ENCODE measurements around the gene MSL3B.
"Not testable (repeated sequence)": the region's sequence is repeated elsewhere in the genome, so short reads cannot be mapped to it uniquely, and the experiment has no call there.

Gene MSL3B

DNA sequence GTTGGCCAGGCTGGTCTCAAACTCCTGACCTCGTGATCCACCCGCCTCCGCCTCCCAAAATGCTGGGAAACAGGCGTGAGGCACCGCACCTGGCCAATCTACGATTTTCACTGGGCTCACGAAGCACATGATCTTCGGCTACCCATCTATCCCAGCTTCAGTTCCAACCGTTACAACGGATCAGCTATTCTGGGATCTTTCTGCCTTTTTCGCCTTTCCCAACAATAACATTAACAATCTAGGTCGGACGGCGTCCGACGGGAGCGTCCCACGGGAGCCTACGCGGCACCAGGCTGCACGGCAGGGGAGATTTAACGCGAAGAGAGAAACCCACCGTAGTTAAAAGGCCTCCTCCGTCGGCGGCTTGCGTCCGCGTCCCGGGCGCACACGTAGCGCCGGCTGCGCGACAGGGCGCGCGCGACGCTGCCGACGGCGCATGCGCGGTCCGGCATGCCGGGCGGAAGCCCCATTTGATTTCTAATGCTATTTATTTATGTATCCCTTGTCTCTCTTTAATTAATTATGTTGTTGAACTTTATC lies at the start of gene MSL3B:
TSS of gene MSL3B (minus strand) at position 394 of the 540 bp plus-strand sequence.
- peak; percentile 23 for DNase-seq (ENCODE audit: low spot score)

DNA sequence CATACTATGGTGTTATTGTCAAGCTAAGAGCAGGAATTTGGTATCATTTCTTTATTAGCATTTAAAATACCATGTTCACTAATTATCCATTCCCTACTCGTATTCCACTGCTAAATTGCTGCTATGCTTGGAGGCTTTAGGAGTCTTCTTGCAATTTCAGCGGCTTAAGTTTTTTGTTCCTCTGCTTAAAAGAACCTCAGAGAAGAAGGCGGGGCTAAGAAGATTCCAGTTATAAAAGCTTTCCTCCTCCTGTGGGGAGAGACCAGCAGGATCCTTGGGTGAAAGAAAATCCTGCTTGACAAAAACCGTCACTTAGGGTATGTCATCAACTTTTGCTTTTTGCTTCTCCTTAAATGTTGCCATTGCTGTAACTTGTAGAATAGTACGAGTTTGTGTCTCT lies 48.9 kb upstream of the MSL3B start, which contains the start of gene TRPM8:
TSS of gene TRPM8 (plus strand) at position 258 of the 400 bp plus-strand sequence. CDS start 9,165 bp downstream, outside the sequence.
- DNase-seq (ENCODE audit: low spot score), result no peak

DNA sequence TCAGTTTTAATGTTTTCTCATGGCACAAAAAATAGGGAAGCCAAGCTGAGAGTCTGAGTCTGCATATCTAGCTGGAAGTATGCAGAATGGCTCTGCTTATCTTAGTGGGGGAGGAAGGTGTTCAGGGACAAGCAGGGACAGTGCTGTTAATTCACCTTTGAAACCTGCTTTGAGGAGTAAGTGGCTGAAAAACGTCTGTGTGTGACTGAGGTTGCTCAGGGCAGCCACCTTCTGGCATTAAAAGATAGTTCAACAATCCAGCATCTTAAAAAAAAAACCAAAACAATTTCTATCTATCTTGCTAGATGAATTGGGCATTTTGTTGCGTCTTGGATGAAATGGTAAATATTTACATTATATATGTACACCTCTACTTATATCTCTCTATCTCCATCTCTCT lies 46.9 kb upstream of the MSL3B start:
- no peak for DNase-seq (ENCODE audit: low spot score)

DNA sequence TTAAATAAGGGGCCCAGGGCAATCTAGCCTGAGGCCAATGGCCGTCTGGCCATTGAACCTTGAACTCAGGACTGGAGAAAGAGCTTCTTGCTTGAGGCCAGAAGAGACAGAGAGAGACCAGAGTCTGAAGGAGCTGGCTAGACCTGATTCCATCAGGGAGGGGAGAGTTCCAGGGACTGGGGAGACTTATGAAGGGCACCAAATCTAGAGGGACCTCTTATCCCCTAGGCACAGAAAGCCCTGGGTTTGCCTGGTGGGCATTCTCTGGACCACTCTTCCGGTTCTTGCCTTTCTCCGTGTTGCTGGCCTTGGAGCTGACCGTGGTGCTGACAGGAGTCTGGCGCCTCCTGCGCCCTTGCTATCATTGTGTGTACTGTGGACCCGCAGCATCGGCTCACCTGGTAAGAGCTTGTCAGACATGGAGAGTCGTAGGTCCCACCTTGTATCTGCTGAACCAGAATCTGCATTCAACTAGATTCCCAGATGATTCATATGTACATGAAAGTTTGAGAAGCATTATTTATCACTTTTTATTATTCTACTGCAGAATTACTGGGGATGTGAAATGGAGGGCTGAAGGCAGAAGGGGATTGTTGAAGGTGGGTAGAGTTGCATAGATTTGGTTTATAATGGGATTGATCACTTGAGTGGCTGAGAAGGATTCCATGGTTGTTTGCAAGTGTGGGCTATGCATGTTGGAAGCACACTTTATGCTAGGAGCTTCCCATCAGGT lies 44.7 kb upstream of the MSL3B start:
- DNase-seq (ENCODE audit: low spot score), result peak; percentile 26

DNA sequence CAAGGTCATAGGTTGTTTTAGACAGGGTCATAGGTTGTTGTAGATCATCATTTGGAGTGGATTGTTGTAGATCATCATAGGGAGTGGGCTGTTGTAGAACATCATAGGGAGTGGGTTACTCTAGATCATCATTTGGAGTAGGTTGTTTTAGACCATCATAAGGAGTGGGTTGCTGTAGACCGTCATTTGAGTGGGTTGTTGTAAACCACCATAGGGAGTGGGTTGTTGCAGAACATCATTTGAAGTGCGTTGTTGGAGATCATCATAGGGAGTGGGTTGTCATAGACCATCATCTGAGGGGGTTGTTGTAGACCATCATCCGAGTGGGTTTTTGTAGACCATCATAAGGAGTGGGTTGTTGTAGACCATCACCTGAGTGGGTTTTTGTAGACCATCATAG lies 39.4 kb upstream of the MSL3B start:
- no peak for DNase-seq (ENCODE audit: low spot score)

DNA sequence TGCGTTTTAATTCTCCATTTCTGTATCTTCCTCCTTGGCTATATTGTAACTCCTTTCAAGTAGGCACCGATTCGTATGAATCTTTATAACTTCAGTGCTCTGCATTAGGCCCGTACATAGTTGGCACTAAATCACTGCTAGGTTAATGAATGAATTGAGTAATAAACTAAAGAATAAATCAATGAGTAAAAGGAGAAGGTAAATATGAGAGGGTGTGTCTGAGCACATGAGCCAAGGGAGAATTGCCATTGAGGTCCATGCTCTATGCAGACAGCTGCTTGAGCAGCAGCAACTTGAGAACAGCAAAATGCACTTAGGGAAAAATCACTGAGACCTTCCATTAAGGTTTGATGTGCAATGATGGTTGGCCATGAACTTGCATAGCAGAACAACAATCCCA lies 37.8 kb upstream of the MSL3B start:
- peak; percentile 45 for DNase-seq (ENCODE audit: low spot score)

DNA sequence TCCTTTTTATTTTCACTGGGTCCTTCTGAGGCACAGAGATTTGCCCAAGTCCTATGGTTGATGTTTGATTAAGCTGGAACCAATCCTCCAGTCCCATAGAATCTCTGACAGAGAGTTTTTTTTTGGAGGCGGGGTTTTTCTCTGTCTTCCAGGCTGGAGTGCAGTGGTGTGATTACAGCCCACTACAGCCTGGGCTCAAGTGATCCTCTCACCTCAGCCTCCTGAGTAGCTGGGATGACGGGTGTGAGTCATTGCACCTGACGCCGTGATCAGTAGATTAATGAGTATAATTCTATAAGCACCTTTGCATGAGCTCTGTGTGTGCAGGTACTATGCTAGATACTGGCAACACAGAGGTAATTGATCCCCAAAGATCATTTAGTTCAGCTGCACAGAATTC lies 33.7 kb upstream of the MSL3B start:
- no peak for DNase-seq (ENCODE audit: low spot score)

DNA sequence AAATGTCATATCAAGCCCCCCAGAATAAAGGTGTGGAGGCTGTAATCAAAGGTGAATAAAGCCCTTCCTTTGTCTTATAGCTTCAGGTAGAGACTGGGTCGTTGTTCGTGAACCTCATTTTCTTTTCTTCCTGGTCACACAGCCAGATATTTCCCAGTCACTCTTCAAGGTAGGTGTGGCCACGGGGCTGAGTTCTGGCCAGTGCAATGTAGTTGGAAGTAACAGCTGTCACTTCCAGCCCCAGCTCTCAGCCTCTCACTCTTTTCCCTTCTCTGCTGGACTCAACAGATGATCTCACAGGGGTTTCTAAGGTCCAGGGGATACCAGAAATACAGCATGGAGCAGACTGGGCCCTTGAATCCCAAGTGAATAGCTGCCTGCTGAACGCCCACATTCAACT lies 33.2 kb upstream of the MSL3B start:
- DNase-seq (ENCODE audit: low spot score), result peak; percentile 26

DNA sequence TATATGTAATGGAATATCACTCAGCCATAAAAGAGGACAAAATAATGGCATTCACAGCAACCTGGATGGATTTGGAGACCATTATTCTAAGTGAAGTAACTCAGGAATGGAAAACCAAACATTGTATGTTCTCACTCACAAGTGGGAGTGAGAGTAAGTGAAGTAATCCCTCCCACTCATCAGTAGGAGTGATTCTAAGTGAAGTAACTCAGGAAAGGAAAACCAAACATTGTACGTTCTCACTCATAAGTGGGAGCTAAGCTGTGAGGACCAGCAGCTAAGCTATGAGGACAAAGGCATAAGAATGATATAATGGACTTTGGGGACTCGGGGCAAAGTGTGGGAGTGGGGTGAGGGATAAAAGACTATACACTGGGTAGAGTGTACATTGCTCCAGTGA lies 28.1 kb upstream of the MSL3B start:
- DNase-seq (ENCODE audit: low spot score), result not testable (repeated sequence)

DNA sequence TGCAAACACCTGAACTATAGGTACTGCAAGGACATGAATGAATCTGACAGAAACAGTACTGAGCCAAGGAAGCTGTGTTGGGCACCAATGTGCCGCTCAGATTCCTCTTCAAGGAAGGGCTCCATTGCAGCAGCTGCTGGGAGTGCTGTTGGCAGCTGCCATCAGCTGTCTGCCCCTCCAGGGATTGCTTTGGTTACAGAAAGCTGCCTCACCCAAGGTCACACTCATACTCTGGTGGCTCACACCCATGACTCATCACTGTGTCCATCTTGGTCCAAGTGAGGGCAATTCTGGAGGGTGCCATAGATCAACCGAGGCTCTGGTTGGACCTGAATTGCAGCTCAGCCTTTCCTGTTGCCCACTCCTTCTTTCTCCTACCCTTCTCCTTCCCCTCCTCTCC lies 24.6 kb upstream of the MSL3B start:
- DNase-seq (ENCODE audit: low spot score), result no peak

DNA sequence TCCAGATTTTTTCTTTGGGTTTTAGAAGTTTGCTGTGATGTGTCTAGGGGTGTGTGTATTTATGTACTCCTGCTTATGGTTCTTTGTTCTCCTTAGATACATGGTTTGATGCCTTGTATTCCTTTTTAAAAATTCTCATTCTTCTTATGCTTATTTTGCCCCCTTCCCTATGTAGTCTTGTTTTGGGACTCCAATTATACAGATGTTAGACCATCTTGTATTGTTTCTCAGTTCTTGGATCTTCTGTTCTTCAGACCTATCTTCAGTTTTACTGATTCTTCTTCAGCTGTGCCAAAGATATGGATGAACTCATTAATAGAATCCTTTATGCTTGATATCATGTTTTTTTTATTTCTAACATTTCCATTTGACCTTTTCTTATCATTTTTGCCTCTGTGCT lies 14.2 kb upstream of the MSL3B start:
- no peak for DNase-seq (ENCODE audit: low spot score)

DNA sequence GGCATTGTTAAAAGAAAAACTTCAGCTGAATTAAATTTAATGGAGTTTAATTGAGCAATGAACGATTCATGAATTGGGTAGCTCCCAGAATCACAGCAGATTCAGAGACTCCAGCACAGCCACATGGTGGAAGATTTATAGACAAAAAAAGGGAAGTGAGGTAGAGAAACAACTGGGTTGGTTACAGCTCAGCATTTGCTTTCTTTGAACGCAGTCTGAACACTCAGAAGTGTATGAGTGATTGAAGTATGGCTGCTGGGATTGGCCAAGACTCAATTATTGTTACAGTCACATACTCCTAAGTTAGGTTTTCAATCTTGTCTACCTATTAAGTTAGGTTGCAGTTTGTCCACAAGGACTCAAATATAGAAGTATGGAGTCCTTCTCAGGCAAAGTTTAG lies 3.9 kb upstream of the MSL3B start:
- not testable (repeated sequence) for DNase-seq (ENCODE audit: low spot score)

DNA sequence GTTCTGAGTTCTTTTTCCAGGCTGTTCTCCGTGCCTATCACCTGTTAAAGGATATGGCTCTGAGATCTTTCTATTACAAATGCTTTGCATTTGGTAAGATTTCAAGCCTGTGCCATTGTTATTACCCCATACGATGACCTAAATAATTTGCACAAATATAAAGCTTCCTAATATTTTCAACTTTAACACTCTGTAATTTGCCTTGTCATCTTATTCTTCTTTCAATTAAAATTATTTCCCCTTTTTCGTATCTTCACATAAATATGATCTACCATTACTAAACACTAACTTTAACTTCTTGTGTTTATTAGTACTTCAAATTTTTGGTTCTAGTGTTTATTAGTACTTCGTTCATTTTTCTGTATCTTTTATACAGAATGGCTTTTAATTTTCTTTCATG lies 3.2 kb upstream of the MSL3B start:
- DNase-seq (ENCODE audit: low spot score), result no peak

DNA sequence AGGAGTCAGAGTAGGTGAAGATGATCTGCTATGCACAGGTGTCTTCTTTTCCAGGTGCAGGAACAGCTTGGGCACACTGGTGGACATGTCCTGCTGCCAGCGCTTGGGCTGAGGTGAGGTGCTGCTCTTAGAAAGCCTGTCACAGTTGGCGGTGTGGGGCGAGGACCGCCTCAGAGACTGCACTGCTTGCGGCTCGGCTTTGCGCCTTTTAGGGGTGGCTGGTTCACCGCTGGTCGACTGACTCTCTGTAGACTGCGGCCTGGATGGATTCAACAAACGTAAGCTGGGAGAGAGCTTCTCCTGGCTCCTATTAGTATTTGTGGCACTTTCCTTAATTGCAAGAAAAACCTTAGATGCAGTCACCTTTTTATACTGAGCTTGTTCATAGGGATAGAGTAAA lies 1.7 kb downstream of the MSL3B start:
- no peak for DNase-seq (ENCODE audit: low spot score)

DNA sequence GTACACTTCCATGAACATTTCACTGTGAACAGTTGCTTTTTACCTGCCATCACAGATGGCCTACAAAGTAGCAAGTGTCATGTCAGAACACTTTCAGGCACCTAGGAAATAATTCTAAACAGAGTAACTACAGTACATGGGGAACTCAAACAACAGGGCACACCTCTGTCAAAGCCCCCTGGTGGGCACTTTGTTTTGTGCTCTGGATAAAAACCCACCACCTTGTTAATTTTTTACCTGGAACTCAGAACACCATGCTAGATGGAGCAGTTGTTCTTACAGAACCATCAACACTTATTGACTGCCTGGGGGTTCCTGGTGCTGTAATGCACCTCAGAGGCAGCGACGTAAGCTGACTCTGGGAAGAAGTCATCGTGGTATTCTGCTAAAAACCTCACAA lies 2.3 kb downstream of the MSL3B start:
- DNase-seq (ENCODE audit: low spot score), result no peak

DNA sequence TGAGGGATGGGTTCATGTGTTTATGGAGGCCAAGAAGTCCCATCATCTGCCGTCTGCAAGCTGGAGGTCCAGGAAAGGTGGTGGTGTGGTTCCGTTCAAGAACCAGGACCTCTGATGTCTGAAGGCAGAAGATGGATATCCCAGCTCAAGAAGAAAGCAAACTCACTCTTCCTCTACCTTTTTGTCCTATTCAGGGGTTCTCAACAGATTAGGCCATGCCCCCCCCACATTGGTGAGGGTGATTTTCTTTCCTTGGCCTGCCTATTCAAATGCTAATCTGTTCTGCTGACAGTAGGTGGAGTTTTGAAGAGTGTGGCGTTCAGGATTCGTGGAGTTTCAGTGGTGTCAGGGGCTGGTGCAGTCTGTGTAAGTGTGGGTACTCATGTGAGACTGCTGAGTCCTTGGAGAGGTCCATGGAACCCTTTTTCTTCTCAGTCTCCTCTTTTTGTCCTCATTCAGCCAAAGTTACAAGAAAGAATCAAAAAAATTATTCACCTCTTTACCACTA lies 5.9 kb downstream of the MSL3B start:
- no peak for DNase-seq (ENCODE audit: low spot score)

DNA sequence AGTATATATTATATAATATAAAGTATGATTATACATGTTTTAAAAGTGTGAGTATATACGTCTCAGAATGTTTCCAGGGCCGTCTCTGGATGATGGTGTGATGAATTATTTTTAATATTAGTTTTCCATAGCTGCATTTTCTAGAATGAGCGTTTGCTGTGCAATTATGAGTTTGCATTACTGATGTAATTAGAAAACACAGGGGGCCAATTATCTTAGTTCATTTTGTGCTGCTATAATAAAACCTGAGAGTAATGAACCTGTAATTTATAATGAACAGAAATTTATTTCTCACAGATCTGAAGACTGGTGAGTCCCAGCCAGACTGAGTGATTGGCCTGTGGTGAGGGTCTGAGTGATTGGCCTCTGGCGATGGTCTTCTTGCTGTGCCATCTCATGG lies 9.9 kb downstream of the MSL3B start:
- no peak for DNase-seq (ENCODE audit: low spot score)

DNA sequence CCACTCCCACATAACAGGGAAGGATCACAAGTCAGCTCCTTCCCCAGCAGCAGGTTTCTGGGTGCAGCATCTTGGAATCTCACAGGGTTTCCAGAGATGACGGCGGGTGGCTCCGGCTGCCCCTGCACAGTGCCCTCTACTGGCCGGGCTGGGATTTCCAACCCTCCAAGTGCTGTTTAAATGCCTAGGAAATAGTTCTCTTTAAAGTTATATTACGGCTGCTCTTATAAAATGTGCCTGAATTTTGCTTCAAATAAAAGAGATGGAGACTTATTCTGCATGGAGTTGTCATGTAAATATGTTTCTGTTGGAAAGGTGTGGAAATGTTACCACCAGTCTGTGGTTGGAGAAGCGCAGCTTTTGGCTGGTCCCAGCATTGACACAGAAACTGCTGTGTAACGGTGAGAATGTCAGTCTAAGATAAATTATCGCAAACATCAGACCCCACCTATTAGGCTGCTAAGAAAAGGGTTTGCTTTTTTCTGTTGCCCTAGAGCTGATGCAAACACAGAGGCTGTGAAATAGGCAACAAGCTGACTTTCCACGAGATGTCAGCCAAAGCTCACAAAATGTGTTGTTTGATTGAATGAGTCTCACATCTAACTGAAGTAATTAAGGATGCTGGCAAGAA lies 10.6 kb downstream of the MSL3B start:
- DNase-seq (ENCODE audit: low spot score), result no peak

DNA sequence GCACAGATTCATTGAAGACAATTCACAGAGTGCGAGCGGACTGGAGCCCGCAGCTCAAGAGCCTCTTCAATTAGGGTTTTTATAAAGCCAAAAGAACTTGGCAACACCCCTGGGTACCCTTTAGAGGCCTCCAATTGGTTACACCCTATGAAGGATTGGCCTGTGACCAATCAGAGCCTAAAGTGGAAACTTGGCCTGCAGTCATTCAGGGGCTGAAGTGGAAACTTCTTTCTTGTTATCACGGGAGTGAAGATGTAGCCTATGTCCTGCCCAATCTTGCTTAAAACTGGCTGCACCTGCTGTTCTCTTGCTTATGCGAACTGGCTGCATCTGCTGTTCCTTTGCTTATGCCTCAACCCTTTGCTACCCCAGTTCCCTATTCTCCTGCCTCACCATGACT lies 12.0 kb downstream of the MSL3B start:
- no peak for DNase-seq (ENCODE audit: low spot score)

DNA sequence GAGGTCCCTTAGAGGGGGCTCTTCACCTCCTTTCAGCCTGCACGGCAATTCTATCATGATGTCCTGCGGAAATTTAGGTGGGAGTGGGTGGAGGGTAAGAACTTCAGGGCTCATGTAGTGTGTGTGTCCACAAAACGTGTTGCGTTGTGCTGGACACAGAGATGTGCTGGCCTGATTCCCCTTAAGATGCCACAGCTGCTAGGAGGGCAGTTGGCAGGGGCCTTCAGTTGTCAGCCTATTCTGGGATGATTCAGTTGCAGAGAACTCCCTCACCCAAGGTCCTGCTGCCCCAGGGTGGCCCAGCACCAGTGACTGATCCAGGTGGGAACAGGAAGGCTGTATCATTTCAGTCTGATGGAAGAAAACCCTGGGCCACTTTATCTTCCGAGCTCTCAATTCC lies 12.8 kb downstream of the MSL3B start:
- DNase-seq (ENCODE audit: low spot score), result no peak

DNA sequence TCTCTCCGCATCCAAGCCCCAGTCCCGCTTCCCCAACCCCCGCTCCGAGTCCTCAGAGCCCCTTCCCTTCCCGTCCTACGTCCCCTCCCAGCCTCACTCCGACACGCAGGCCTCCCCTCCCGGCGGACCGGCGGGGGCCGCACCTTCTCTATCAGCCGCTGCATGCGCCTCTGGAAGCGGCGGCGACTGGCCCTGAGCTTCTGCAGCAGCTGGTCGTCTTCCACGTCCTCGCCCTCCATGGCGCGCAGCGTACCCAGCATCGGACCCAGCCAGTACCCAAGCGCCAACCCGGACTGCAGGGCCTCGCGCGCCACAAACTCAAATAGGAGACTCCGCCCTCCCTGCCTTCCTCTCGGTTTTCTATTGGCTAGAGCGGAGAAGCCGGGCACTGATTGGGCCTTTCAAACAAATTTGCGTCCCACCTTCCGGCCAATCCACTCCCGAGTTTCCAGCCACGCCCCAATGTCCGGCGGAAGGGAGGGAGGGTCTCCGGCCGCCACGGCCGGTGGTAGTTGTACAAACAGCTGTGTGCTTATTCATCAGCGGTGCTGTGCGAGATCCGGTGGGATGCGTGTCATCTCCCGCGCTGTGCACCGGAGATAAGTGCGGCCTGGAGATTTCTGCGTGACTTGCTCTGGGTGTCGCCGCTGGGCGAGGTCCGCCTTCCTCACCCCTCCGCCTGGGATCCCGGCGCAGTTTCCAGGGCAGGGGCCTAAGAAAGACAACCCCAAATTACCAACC lies 13.8 kb downstream of the MSL3B start, which contains the start of gene HJURP:
TSS of gene HJURP (minus strand) at position 295 of the 741 bp plus-strand sequence. CDS start at position 260, 35 bp downstream.
- DNase-seq (ENCODE audit: low spot score), result peak; percentile 94

DNA sequence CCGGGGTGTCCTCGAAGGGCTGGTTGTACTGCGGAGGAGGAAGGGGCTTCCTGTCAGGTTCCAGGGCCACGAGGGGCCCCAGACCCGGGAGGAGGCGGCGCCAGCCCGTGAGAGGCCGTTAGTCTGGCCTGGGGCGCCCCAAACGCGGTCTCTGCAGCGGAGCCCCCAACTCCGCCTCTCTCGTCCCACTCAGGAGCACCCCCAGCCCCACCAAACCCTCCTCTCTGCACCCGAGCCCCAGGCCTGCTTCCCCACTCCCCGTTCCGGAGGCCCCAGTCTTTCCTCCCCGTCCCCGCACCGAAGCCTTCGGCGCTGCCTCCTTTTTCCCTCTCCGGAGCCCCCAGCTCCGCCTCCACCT lies 14.3 kb downstream of the MSL3B start:
- DNase-seq (ENCODE audit: low spot score), result no peak

Measured in mucosa of gallbladder (tissue), 1 donor.